NCI-H1105 (cell line): ENCODE results near the gene TOX2.
A peak's percentile ranks its signal among the peaks of the same experiment; 100 is the strongest.

Experiments used
- DNase-seq: peaks from one replicate; lab custom pipeline; 2025; lab: John Stamatoyannopoulos, UW

TOX2 gene

GRCh38 chr20:44075191-44075949, 160.7 kb downstream of the TOX2 start:
- DNase-seq: no peak

- no peak for DNase-seq
Observed at GRCh38 chr20:44075950-44076232, 161.2 kb downstream of the TOX2 start.

GRCh38 chr20:44079291-44079690, 164.6 kb downstream of the TOX2 start:
- DNase-seq: no peak

- no peak for DNase-seq
Observed at GRCh38 chr20:44080064-44080463, 165.4 kb downstream of the TOX2 start.

- DNase-seq: peak; percentile 71
Observed at GRCh38 chr20:44080646-44081267, 166.1 kb downstream of the TOX2 start.

- DNase-seq: no peak
Observed at GRCh38 chr20:44081476-44081875, 166.8 kb downstream of the TOX2 start.

GRCh38 chr20:44081888-44082287, 167.2 kb downstream of the TOX2 start:
- DNase-seq: no peak

- DNase-seq: peak; percentile 54
Observed at GRCh38 chr20:44083220-44083933, 168.7 kb downstream of the TOX2 start.

- no peak for DNase-seq
Observed at GRCh38 chr20:44084439-44084838, 169.8 kb downstream of the TOX2 start.

- DNase-seq: no peak
Observed at GRCh38 chr20:44084891-44085290, 170.2 kb downstream of the TOX2 start.

- DNase-seq: no peak
Observed at GRCh38 chr20:44085616-44086434, 171.2 kb downstream of the TOX2 start.

GRCh38 chr20:44087051-44087856, 172.6 kb downstream of the TOX2 start:
- no peak for DNase-seq

- no peak for DNase-seq
Observed at GRCh38 chr20:44087857-44088120, 173.1 kb downstream of the TOX2 start.

- DNase-seq: peak; percentile 46
Observed at GRCh38 chr20:44089987-44090674, 175.5 kb downstream of the TOX2 start.

GRCh38 chr20:44091026-44091425, 176.4 kb downstream of the TOX2 start:
- no peak for DNase-seq

GRCh38 chr20:44092551-44093248, 178.0 kb downstream of the TOX2 start:
- DNase-seq: peak; percentile 61

GRCh38 chr20:44093249-44093582, 178.6 kb downstream of the TOX2 start:
- no peak for DNase-seq

GRCh38 chr20:44095831-44096230, 181.2 kb downstream of the TOX2 start:
- no peak for DNase-seq

- DNase-seq: no peak
Observed at GRCh38 chr20:44097521-44098255, 183.0 kb downstream of the TOX2 start.

- no peak for DNase-seq
Observed at GRCh38 chr20:44098256-44098630, 183.6 kb downstream of the TOX2 start.
